ENCODE results near the gene DZIP1. TPM values are rescaled to one million over a fixed set of nuclear protein-coding genes. Genes with fewer than 3 reads are reported as not detected.

DZIP1 gene
- total and polyA plus RNA-seq, 2 of the 13 experiments (the other 11 are each of a cell fraction or from before 2014, with no cell fraction given): 11.0 to 36.7 TPM

GRCh38 chr13:95678967-95679366, 34.5 kb upstream of the DZIP1 start:
- no peak for ATAC-seq
- no TSS peak for BruUV-seq (replicated peaks)
- no peak for FAIRE-seq

More at GRCh38 chr13:95678967-95679366, 34.5 kb upstream of the DZIP1 start:
- ChIA-PET POLR2A (no interaction called here), CTCF (ENCODE audit: low intra/inter-chr PET ratio, low total read pairs) (no interaction called here)
- peaks cover 2% of the 10 kb centered on the region; the same call in 1 of the 2 replicates for H4K20me1 ChIP-seq (ENCODE audit: insufficient read depth, low read length)
- no peaks in the 10 kb centered on the region for H3K36me3 ChIP-seq (replicated peaks in 1 of 2; ENCODE audit: control insufficient read depth in 1 of 2, insufficient read depth in 2 of 2, low read length in 2 of 2)
- peak overlapping the region; percentile 92; the same call in 1 of the 2 replicates for H3K9ac ChIP-seq (ENCODE audit: insufficient read depth, low read depth, low read length)
- 49% methylated on average over 4 of the region's 4 CpGs for WGBS (ENCODE audit: low lambda C conversion rate)
- no peak for TF ChIP-seq ZSCAN21 (CRISPR knock-in tag; IDR thresholded peaks at IDR 0.05; ENCODE audit: borderline replicate concordance)
- TF ChIP-seq SRSF4 (IDR thresholded peaks at IDR 0.05; ENCODE audit: low read depth, low read length, poor library complexity, severe bottlenecking): no peak
- TF ChIP-seq CBFB (CRISPR knock-in tag; IDR thresholded peaks at IDR 0.05): no peak
- no peak for TF ChIP-seq TBX2 (CRISPR knock-in tag; IDR thresholded peaks at IDR 0.05; ENCODE audit: borderline replicate concordance)
- no peak for TF ChIP-seq ZNF749 (CRISPR knock-in tag; IDR thresholded peaks at IDR 0.05; ENCODE audit: borderline replicate concordance)
- no peak for TF ChIP-seq ZFP82 (CRISPR knock-in tag; IDR thresholded peaks at IDR 0.05; ENCODE audit: borderline replicate concordance)
- no peak for TF ChIP-seq ZSCAN5A (CRISPR knock-in tag; IDR thresholded peaks at IDR 0.05; ENCODE audit: borderline replicate concordance)
- TF ChIP-seq SP4 (CRISPR knock-in tag; IDR thresholded peaks at IDR 0.05): no peak
- no peak for TF ChIP-seq IRF9 (CRISPR knock-in tag; IDR thresholded peaks at IDR 0.05; ENCODE audit: borderline replicate concordance)
- no peak for TF ChIP-seq ZNF329 (CRISPR knock-in tag; IDR thresholded peaks at IDR 0.05; ENCODE audit: low read depth)
- no peak for TF ChIP-seq ZBTB46 (CRISPR knock-in tag; IDR thresholded peaks at IDR 0.05; ENCODE audit: borderline replicate concordance)
- TF ChIP-seq SRSF1 (optimal IDR thresholded peaks at IDR 0.05; ENCODE audit: low read depth, low read length): no peak
- TF ChIP-seq ZMAT3 (CRISPR knock-in tag; conservative IDR thresholded peaks at IDR 0.05): no peak
- TF ChIP-seq PLSCR1 (CRISPR knock-in tag; IDR thresholded peaks at IDR 0.05; ENCODE audit: borderline replicate concordance): no peak
- no peak overlapping the region for H3K27ac ChIP-seq (ENCODE audit: extremely low read length, insufficient read depth, low read length)
- DNase-seq (ENCODE audit: low spot score): no peak
- in situ Hi-C loops (cut with HindIII; ENCODE audit: extremely low pct_ligation_motif_present, low pct_unique_long_range_greater_than_20kb): no loop called here
- intact Hi-C loops (cut with micrococcal nuclease; ENCODE audit: unreplicated experiment): loop anchor here (5.0 to 10.0 kb wide), 2 partner anchors 37 to 106 kb away; partner anchors contain the start of gene DZIP1
- H3K4me2 ChIP-seq (ENCODE audit: low read depth, low read length): peak overlapping the region; percentile 67
- H3K79me2 ChIP-seq (ENCODE audit: insufficient read depth, low read length): peaks cover 80% of the 10 kb centered on the region
- H3K4me1 ChIP-seq (ENCODE audit: insufficient read depth, low read length): peaks cover 59% of the 10 kb centered on the region
- H2AFZ ChIP-seq (ENCODE audit: low read length): no peak overlapping the region
- H3K4me3 ChIP-seq (replicated peaks in 1 of 3; ENCODE audit: insufficient read depth in 1 of 3, low read depth in 2 of 3, low read length in 3 of 3): peak overlapping the region; percentile 78 to 88 (median 83); a peak in 5 of 6 replicates
- H3K27me3 ChIP-seq (ENCODE audit: control insufficient read depth in 1 of 2, insufficient read depth in 2 of 2, low read length in 2 of 2): no peaks in the 10 kb centered on the region; a peak in 1 of 5 replicates
- no peaks in the 10 kb centered on the region for H3K9me3 ChIP-seq (ENCODE audit: low read length)

Measured in HepG2 (cell line).